ENCODE measurements around the gene PAX5.

GRCh38 chr9:36896296-36896695 is 137.8 kb downstream of the PAX5 start:
- TF ChIP-seq POLR2AphosphoS5 (IDR thresholded peaks at IDR 0.05; ENCODE audit: low read depth, low read length) (no peak), POLR2A (IDR thresholded peaks at IDR 0.05; ENCODE audit: low read depth, low read length) (no peak)
